MCF 10A (cell line): Measurements from ENCODE around the gene RHBDD2. TPM values are rescaled to one million over a fixed set of nuclear protein-coding genes. Genes with fewer than 3 reads are reported as not detected.
A peak's percentile ranks its signal among the peaks of the same experiment; 100 is the strongest.

ENCODE experiments used
- BruUV-seq: library from RNA; stranded (reverse); fragments of 400-500 nt; replicated peaks from 2 replicates; lab custom pipeline; 2021; lab: Mats Ljungman, UMichigan
- CTCF ChIA-PET: fragments of 300-600 bp; sonication (Branson Sonifier 250); formaldehyde crosslinking; extraction: SDS; loops from one replicate; lab custom pipeline; 2021; ENCODE audit warnings: antibody characterized with exemption, inconsistent platforms; lab: Yijun Ruan, JAX
- POLR2A ChIA-PET: fragments of 300-600, 350-650 bp; sonication (Branson Sonifier 250); formaldehyde crosslinking; extraction: SDS; loops from one replicate; lab custom pipeline; 2020; ENCODE audit warnings: antibody characterized with exemption, inconsistent platforms; lab: Yijun Ruan, JAX
- DNase-seq: peaks from one replicate; pipeline ENCODE4 v3.0.0-alpha.2; 2018; ENCODE audit not compliant: unreplicated experiment
- H3K27ac Mint-ChIP-seq: one replicate; pipeline ENCODE4 v1.8.0; 2022; ENCODE audit warnings: mild to moderate bottlenecking, low read depth, mixed read lengths; ENCODE audit not compliant: unreplicated experiment
- H3K27me3 Mint-ChIP-seq: one replicate; pipeline ENCODE4 v1.8.0; 2022; ENCODE audit warnings: mixed read lengths; ENCODE audit not compliant: insufficient read depth, unreplicated experiment
- H3K36me3 Mint-ChIP-seq: one replicate; pipeline ENCODE4 v1.8.0; 2022; ENCODE audit warnings: mild to moderate bottlenecking, moderate library complexity, mixed read lengths; ENCODE audit not compliant: insufficient read depth, unreplicated experiment
- H3K4me1 Mint-ChIP-seq: one replicate; pipeline ENCODE4 v1.8.0; 2022; ENCODE audit warnings: mixed read lengths; ENCODE audit not compliant: insufficient read depth, unreplicated experiment
- H3K4me3 Mint-ChIP-seq: one replicate; pipeline ENCODE4 v1.8.0; 2022; ENCODE audit warnings: mild to moderate bottlenecking, moderate library complexity, mixed read lengths; ENCODE audit not compliant: unreplicated experiment
- H3K9me3 Mint-ChIP-seq: one replicate; pipeline ENCODE4 v1.8.0; 2022; ENCODE audit warnings: mixed read lengths; ENCODE audit not compliant: unreplicated experiment
- intact Hi-C: fragments of 100-400 bp; cut with micrococcal nuclease; formaldehyde crosslinking; loops from 2 replicates; pipeline ENCODE4 v1.14.1; 2022
- total RNA-seq: library from RNA; stranded (reverse); gene quantifications from 2 replicates; pipeline ENCODE4 v1.2.3, GENCODE V29; 2022
- TF ChIP-seq, protein P1 (sequence below): fragments of 200-600 bp; IDR thresholded peaks from one replicate; pipeline ENCODE4 v1.8.0; 2022; ENCODE audit warnings: antibody characterized with exemption, mild to moderate bottlenecking; ENCODE audit not compliant: unreplicated experiment

The RHBDD2 gene
- total RNA-seq, 1 experiment from 2014 or later, result 38.6 TPM

- Mint-ChIP-seq H3K4me1 (peaks cover 6% of the 10 kb centered on the region), H3K9me3 (no peaks in the 10 kb centered on the region), H3K27ac (no peak overlapping the region), H3K4me3 (no peak overlapping the region), H3K27me3 (no peaks in the 10 kb centered on the region), H3K36me3 (no peaks in the 10 kb centered on the region)
- DNase-seq, result peak; percentile 34
- BruUV-seq, result no TSS peak
- ChIA-PET CTCF (interaction anchor here (0.6 to 4.4 kb wide), 15 partner anchors 9 to 446 kb away, joined by 3 to 45 read pairs (median 4); partner anchors contain the start of gene RHBDD2), POLR2A (interaction anchor here (1.0 to 1.1 kb wide), 2 partner anchors 154 to 183 kb away, joined by 3 to 5 read pairs; no protein-coding TSS in a partner anchor)
- intact Hi-C loops, result loop anchor here (1.0 to 2.0 kb wide), 2 partner anchors 154 to 265 kb away; no protein-coding TSS in a partner anchor
- TF ChIP-seq, protein P1, sequence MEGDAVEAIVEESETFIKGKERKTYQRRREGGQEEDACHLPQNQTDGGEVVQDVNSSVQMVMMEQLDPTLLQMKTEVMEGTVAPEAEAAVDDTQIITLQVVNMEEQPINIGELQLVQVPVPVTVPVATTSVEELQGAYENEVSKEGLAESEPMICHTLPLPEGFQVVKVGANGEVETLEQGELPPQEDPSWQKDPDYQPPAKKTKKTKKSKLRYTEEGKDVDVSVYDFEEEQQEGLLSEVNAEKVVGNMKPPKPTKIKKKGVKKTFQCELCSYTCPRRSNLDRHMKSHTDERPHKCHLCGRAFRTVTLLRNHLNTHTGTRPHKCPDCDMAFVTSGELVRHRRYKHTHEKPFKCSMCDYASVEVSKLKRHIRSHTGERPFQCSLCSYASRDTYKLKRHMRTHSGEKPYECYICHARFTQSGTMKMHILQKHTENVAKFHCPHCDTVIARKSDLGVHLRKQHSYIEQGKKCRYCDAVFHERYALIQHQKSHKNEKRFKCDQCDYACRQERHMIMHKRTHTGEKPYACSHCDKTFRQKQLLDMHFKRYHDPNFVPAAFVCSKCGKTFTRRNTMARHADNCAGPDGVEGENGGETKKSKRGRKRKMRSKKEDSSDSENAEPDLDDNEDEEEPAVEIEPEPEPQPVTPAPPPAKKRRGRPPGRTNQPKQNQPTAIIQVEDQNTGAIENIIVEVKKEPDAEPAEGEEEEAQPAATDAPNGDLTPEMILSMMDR, result no peak
Measured at GRCh38 chr7:75866114-75866488, 12.7 kb upstream of the RHBDD2 start.

DNA sequence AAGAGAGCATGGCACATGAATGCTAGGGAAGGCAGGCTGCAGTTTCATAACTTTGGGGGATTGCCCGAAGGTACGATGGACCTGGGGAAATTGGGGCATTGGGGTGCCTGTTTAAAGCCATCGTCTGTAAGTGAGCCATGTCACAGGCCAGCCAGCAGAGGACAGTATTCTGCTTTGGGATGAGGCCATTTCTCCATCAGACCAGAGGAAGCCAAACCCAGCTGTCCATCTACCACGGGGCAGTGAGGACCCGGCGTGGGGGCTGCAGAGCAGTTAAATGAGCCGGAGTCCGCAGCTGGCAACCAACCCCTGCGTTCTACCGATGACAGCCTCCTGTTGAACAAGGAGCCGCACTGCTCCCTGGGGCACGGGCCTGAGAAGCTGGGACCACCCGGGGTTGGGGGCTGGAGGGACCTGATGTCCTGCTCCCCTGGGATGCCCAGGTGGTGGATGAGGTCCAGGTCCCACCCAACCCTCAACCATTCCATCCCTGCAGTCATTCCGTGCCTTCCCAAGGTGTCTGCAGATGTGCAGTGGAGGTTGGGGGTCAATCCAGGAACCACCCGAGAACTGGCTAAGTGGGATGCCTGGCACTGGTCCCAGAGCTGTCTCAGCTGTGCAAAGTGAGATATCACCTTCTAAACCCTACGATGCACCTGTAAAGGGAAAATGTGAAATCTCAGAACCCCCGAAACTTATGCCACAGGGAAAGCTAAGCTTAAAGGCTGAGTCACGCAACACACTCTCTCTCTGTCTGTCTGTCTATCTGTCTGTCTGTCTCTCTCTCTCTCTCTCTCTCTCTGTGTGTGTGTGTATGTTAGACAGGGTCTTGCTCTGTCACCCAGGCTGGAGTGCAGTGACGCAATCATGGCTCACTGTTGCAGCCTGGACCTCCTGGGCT is 12.1 kb upstream of the RHBDD2 start:
- ChIA-PET POLR2A (interaction anchor here (0.6 to 1.2 kb wide), 4 partner anchors 9 to 182 kb away, joined by 3 to 5 read pairs (median 4); no protein-coding TSS in a partner anchor), CTCF (interaction anchor here (0.5 to 4.4 kb wide), 26 partner anchors 8 to 447 kb away, joined by 3 to 45 read pairs (median 3); partner anchors contain the start of gene RHBDD2)
- DNase-seq, result peak; percentile 76
- Mint-ChIP-seq H3K27ac (no peak overlapping the region), H3K4me1 (peaks cover 6% of the 10 kb centered on the region), H3K27me3 (no peaks in the 10 kb centered on the region), H3K36me3 (no peaks in the 10 kb centered on the region), H3K4me3 (no peak overlapping the region), H3K9me3 (no peaks in the 10 kb centered on the region)
- intact Hi-C loops, result loop anchor here (1.0 to 2.0 kb wide), 2 partner anchors 154 to 264 kb away; no protein-coding TSS in a partner anchor
- TF ChIP-seq, protein P1, result peak; percentile 79
- no TSS peak for BruUV-seq

GRCh38 chr7:75867390-75867717 is 11.5 kb upstream of the RHBDD2 start:
- POLR2A ChIA-PET, result interaction anchor here (1.2 kb wide), 1 partner anchor 13 kb away, joined by 3 read pairs; no protein-coding TSS in a partner anchor
- CTCF ChIA-PET, result interaction anchor here (0.7 to 4.4 kb wide), 10 partner anchors 8 to 261 kb away, joined by 3 to 45 read pairs (median 4); partner anchors contain the start of gene RHBDD2
- Mint-ChIP-seq H3K9me3 (no peaks in the 10 kb centered on the region), H3K4me3 (no peak overlapping the region), H3K27ac (no peak overlapping the region), H3K36me3 (no peaks in the 10 kb centered on the region), H3K4me1 (peaks cover 6% of the 10 kb centered on the region), H3K27me3 (no peaks in the 10 kb centered on the region)
- TF ChIP-seq, protein P1, result no peak
- intact Hi-C loops, result loop anchor here (2.0 kb wide), 1 partner anchor 263 kb away; no protein-coding TSS in a partner anchor
- BruUV-seq, result no TSS peak
- DNase-seq, result no peak

DNA sequence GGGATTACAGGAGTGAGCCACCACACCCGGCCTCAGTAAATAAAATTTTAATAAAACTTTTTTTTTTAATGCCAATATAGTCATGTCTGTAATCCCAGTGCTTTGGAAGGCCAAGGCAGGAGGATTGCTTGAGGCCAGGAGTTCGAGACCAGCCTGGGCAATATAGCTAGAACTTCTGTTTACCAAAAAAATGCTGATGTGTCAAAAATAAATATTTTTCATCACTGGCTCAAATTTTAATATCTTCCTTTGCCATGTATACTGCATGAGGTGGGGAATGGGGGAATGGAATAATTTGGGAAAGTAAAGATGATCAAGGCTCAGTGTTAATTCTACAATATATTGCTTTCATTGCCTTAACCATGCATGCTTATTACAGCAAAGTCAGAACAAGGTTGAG is 10.7 kb upstream of the RHBDD2 start:
- ChIA-PET CTCF (interaction anchor here (0.6 to 1.3 kb wide), 2 partner anchors 153 to 449 kb away, joined by 3 to 7 read pairs; no protein-coding TSS in a partner anchor), POLR2A (no interaction called here)
- Mint-ChIP-seq H3K27ac (no peak overlapping the region), H3K4me3 (no peak overlapping the region), H3K4me1 (peaks cover 6% of the 10 kb centered on the region), H3K27me3 (no peaks in the 10 kb centered on the region), H3K36me3 (no peaks in the 10 kb centered on the region), H3K9me3 (no peaks in the 10 kb centered on the region)
- TF ChIP-seq, protein P1, result no peak
- no peak for DNase-seq
- intact Hi-C loops, result no loop called here
- BruUV-seq, result no TSS peak
